ENCODE results near the gene PRR14L. TPM values are rescaled to one million over a fixed set of nuclear protein-coding genes. Genes with fewer than 3 reads are reported as not detected.

PRR14L gene
- total RNA-seq, 4 donors from 2014 or later: 14.6 to 21.6 (median 18.5) TPM

DNA sequence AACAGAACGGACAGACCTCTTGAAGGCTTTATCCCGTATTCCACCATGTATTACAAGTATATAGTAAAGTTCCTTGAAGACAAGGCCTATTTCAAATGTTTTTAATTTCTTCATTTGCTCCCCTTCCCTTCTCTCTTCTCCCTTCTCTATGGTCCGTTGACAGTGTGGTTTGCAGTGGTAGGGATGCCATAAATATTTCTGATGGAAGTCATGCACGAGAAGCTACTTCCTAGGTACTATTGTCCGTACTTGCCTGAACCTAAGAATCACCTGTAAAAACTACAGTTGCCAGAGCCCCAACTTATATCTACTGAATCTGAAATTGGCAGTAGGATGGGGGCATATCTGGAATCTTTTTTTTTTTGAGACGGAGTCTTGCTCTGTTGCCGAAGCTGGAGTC lies 90.7 kb downstream of the PRR14L start:
- no peak for DNase-seq (ENCODE audit: extremely low spot score)
- 82% methylated on average over 7 of the region's 7 CpGs for WGBS
- TF ChIP-seq, protein P1, sequence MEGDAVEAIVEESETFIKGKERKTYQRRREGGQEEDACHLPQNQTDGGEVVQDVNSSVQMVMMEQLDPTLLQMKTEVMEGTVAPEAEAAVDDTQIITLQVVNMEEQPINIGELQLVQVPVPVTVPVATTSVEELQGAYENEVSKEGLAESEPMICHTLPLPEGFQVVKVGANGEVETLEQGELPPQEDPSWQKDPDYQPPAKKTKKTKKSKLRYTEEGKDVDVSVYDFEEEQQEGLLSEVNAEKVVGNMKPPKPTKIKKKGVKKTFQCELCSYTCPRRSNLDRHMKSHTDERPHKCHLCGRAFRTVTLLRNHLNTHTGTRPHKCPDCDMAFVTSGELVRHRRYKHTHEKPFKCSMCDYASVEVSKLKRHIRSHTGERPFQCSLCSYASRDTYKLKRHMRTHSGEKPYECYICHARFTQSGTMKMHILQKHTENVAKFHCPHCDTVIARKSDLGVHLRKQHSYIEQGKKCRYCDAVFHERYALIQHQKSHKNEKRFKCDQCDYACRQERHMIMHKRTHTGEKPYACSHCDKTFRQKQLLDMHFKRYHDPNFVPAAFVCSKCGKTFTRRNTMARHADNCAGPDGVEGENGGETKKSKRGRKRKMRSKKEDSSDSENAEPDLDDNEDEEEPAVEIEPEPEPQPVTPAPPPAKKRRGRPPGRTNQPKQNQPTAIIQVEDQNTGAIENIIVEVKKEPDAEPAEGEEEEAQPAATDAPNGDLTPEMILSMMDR (IDR thresholded peaks at IDR 0.05): no peak
- TF ChIP-seq EP300 (IDR thresholded peaks at IDR 0.05) (no peak), POLR2AphosphoS5 (IDR thresholded peaks at IDR 0.05) (no peak), POLR2A (IDR thresholded peaks at IDR 0.05; ENCODE audit: low read depth) (no peak)
- H3K27ac ChIP-seq (replicated peaks in 1 of 4): no peak overlapping the region
- H3K27me3 ChIP-seq: no peaks in the 10 kb centered on the region
- H3K4me1 ChIP-seq: peaks cover 15 to 24% (median 21%) of the 10 kb centered on the region in 4 donors
- H3K9me3 ChIP-seq: no peaks in the 10 kb centered on the region
- no peaks in the 10 kb centered on the region for H3K36me3 ChIP-seq
- intact Hi-C loops (cut with DNase I): no loop called here
- H3K4me3 ChIP-seq: no peak overlapping the region

DNA sequence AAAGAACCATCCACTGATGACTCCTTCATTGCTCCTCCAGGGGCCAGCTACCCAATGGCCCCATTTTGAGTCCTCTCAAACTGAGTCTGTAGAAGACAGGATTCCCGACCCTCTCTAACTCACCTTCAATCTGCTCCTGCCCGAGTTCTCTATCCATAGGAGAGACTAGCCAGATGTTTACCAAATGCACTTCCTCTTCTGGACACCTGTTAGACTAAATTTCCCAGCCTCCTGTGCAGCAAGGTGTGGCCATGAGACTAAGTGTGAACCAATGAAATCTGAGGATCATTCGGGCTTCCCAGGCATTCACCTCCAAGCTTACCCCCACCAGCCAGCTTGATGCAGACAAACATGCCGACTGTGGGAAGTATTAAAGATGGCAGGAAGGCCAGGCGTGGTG lies 95.5 kb downstream of the PRR14L start:
- no peaks in the 10 kb centered on the region for H3K9me3 ChIP-seq

DNA sequence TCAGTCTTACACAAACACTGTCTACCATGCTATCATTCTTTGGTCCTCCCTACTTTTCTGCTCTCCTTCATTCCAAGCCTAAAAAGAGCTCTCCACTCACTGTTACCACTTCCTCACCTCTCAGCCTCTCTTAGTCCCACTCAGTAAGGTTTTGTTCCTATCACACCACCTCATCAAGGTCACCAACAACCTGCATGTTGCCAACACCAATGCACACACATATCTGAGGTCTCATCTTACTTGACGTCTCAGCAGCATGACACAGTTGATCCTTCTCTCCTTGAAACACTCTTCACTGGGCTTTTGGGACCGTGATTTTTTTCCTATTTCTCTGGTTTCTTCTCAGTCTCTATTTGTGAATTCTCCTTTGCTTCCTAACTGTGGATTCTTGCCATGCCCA lies 96.0 kb downstream of the PRR14L start:
- no peak for DNase-seq (ENCODE audit: extremely low spot score)
- Histone ChIP-seq H3K36me3 (peaks cover 0 to 13% (median 13%) of the 10 kb centered on the region in 4 donors), H3K9me3 (no peaks in the 10 kb centered on the region), H3K4me1 (peaks cover 0 to 11% (median 9%) of the 10 kb centered on the region in 4 donors), H3K27ac (replicated peaks in 1 of 4) (no peak overlapping the region), H3K27me3 (no peaks in the 10 kb centered on the region), H3K4me3 (no peak overlapping the region)
- intact Hi-C loops (cut with DNase I): no loop called here
- no peak for TF ChIP-seq POLR2A (IDR thresholded peaks at IDR 0.05; ENCODE audit: low read depth)
- TF ChIP-seq EP300 (IDR thresholded peaks at IDR 0.05): no peak
- no peak for TF ChIP-seq POLR2AphosphoS5 (IDR thresholded peaks at IDR 0.05)
- TF ChIP-seq, protein P1 (IDR thresholded peaks at IDR 0.05): no peak
- WGBS: 97% methylated on average over 2 of the region's 2 CpGs

More for the DNA sequence above, 95.5 kb downstream of the PRR14L start:
- DNase-seq (ENCODE audit: extremely low spot score): no peak
- peaks cover 0 to 9% (median 8%) of the 10 kb centered on the region in 4 donors for H3K36me3 ChIP-seq
- no peak overlapping the region for H3K27ac ChIP-seq (replicated peaks in 1 of 4)
- WGBS: 91% methylated on average over 5 of the region's 5 CpGs
- TF ChIP-seq, protein P1 (IDR thresholded peaks at IDR 0.05): no peak
- TF ChIP-seq POLR2AphosphoS5 (IDR thresholded peaks at IDR 0.05) (no peak), EP300 (IDR thresholded peaks at IDR 0.05) (no peak), POLR2A (IDR thresholded peaks at IDR 0.05; ENCODE audit: low read depth) (no peak)
- H3K4me1 ChIP-seq: peaks cover 0 to 11% (median 9%) of the 10 kb centered on the region in 4 donors
- intact Hi-C loops (cut with DNase I): no loop called here
- no peaks in the 10 kb centered on the region for H3K27me3 ChIP-seq
- H3K4me3 ChIP-seq: no peak overlapping the region

DNA sequence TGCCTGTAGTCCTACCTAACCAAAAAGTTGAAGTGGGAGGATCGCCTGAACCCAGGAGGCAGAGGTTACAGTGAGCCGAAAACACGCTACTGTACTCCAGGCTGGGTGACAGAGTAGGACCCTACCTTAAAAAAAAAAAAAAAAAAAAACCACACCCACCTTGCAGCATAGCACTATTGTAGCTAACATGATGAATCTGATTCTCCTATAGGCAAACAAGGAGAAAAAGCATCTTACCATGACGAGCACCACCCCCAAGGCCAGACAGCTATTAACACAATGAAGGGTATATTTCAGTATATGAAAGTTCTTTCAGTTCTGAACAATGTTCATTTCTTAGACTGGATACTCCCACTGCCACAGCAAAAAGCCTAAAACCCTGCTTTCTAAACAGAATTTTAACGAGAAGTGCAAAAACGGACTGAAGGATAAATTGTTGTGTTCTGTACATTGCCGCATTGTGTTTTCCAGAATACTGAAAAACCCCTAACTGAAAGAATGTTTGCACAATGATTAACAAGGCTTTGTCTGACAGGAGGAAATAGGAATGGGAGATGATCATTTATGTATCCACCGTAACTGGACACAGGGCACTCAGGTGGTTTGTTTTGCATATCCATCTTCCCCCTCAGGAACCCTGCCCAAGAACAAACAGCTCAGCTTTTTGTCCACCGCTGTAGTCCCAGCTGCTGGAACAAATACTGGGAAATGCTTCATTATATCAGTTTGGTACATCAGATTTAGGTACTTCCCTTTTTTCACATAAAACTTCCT lies 96.8 kb downstream of the PRR14L start:
- 80% methylated on average over 9 of the region's 9 CpGs for WGBS
- H3K4me3 ChIP-seq: no peak overlapping the region
- DNase-seq (ENCODE audit: extremely low spot score): no peak

More for the DNA sequence above, 96.8 kb downstream of the PRR14L start:
- intact Hi-C loops (cut with DNase I): no loop called here
- TF ChIP-seq POLR2AphosphoS5 (IDR thresholded peaks at IDR 0.05) (no peak), EP300 (IDR thresholded peaks at IDR 0.05) (no peak)
- TF ChIP-seq, protein P1 (IDR thresholded peaks at IDR 0.05): no peak
- Histone ChIP-seq H3K27me3 (no peaks in the 10 kb centered on the region), H3K27ac (replicated peaks in 1 of 4) (no peak overlapping the region), H3K9me3 (no peaks in the 10 kb centered on the region), H3K4me1 (peaks cover 0 to 11% (median 9%) of the 10 kb centered on the region in 4 donors), H3K36me3 (peaks cover 0 to 22% (median 20%) of the 10 kb centered on the region in 4 donors)
